HPDE6-E6E7 (cell line): ENCODE results near the gene LANCL3.
"Not testable (repeated sequence)": the region's sequence is repeated elsewhere in the genome, so short reads cannot be mapped to it uniquely, and the experiment has no call there.

ENCODE experiments used
- DNase-seq: peaks from one replicate; pipeline ENCODE4 v3.0.0; 2011; ENCODE audit warnings: missing footprints; ENCODE audit errors: extremely low spot score

The LANCL3 gene

DNA sequence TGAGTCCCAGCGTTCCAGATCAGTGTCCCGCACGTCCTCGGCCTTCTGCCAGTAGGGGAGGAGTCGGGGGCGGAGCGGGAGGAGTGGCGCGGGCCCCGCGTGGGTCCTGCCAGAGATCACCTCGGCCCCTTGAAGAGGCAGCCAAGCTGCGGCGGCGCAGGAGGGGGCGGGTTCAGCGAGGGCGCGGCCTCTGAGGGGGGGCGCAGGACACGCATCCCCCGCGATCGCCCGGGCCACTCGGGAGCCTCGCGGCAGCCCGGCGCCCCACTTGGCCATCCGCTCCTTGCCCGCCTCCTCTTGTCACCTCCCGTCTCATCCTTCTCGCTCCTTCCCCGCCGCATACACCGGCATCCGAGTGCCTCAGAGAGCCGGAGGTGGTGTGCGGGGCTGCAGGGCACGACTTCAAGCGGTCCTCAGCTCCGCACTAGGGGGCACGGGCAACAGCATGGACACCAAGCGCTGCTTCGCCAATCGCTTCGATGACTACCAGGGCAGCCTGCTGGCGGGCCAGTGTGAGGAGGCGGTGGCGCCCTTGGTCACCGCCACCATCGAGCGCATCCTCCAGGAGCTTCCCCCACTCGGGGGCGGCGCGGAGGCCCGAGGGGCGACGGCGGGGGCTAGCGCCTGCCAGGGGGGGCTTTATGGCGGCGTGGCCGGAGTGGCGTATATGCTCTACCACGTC, at the start of gene LANCL3:
Gene LANCL3 (plus strand): TSS at position 236 of the 682 bp plus-strand sequence. CDS start 210 bp downstream, at position 446.
- DNase-seq: not testable (repeated sequence)

DNA sequence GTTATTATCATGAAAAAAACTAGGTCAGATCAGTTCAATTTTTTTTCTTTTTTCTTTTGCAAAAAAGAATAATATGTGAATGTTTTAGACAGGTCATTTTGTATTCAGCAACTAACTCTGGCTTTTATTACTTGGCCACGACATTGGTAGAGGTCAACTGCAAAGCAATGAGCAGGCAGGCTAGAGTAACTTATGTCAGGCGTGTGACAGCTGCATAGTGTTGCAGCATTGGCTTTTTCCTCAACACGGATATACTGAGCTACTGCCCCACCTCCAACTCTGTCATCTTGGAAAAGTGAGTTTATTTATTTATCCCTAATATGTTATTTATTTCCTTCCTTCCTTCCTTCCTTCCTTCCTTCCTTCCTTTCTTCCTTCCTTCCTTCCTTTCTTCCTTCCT, 47.8 kb upstream of the LANCL3 start:
- DNase-seq: not testable (repeated sequence)

- no peak for DNase-seq
These were observed 29.5 kb upstream of the LANCL3 start for GRCh38 chrX:37541991-37542390.

- DNase-seq: no peak
These were observed 28.7 kb upstream of the LANCL3 start for GRCh38 chrX:37542791-37543190.

DNA sequence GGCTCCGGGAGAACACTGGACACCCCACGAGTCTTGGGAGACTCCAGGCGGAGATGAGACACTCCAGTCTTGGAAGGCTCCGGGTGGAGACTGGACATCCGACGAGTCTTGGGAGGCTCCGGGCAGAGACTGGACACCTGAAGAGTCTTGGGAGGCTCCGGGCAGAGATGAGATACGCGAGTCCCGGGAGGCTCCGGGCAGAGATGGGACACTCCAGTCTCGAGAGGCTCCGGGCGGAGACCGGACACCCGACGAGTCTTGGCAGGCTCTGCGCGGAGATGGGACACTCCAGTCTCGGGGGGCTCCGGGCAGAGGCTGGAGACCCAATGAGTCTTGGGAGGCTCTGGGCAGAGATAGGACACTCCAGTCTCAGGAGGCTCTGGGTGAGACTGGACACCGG, 28.1 kb upstream of the LANCL3 start:
- no peak for DNase-seq

- DNase-seq: not testable (repeated sequence)
These were observed 26.9 kb upstream of the LANCL3 start for GRCh38 chrX:37544531-37544930.

DNA sequence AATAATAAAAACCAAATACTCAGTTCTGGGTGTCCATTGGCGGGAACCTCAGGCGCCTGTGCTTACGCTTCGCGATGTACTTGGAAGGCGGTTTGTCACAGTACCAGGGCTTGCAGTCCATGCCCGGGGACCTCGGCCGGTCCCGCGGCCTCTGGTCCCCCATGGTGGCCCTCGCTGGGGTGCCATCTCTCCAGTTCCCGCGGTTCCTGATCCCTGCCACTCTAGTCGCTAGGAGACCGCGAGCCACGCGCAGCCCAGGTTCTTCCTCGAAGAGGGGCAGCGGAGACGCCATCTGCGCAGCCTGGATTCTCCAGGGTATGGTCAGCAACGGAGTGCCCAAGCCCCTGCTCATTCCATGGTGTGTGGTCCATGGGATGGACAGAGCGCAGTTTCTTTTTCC, 26.4 kb upstream of the LANCL3 start:
- DNase-seq: no peak

DNA sequence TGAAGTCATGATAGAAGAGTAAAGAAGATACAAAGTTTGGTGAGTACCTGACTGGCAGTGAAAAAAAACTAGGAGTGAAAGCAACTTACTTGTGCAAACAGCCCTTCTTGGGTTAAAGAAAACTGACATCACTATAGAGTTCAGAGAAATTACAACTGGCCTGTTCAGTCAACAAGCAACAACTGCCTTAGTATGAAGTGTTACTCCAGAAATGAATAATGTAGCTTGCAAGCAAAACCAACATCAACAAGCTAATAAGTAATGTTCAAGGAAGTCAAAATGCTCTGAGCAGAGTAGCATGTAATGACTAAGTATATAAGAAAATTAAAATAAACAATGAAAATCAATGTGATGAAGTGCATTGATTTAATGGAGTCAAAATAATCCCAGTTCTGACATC, 21.8 kb upstream of the LANCL3 start:
- not testable (repeated sequence) for DNase-seq

DNA sequence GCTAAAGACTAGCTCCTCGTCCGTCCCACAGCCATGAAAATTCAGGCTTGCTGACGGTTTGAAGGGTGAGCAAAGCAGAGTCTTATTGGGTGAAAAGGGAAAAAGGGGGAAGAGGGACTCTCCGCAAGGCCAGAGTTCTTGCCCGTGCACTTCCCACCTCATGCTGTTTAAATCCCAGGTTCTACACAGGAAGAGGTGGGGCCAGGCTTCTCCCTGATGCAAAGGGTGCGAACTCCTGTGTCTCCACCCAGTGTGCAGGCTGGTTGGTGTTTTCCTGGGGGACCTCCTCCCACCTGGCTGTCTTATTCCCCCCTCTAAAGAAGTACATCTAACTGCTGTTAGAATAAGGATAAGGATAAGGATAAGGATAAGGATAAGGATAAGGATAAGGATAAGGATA, 18.0 kb upstream of the LANCL3 start:
- DNase-seq: no peak

DNA sequence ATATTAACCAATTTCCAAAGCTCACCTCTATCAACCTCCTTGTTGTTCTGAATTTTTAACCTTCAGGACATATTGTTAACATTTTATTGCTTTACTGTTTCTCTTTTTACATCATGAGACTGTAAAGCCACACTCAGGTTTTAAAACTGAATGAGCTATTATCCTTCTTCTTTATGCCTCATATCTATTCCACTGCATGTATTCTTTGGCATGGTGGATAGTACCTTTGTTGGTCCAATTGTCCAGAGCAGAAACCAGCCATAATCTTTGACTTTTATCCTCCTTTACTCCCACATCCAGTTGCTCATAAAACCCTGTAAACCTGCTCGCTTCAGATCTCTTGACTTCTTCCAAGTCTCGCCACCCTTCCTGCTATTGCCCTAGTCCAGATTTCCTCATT, 6.2 kb upstream of the LANCL3 start:
- not testable (repeated sequence) for DNase-seq

DNA sequence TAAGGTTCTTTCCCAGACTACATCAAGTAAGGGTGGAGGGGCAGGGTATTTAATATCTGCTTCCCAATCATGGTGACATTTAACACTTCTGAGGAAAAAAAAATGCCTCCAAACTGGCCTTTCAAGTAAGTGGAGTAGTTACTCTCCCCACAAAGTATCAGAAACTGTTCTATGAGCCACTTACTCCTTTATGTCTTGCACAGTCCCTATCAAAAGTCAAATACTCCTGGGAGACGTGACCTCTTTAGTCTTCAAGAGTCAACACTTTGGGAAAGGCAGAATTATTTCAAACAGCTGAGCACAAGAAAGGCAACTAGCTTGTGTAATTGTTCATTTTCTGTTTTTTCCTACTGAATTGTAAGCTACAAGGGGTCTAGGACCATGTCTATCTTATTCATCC, 1.1 kb upstream of the LANCL3 start:
- DNase-seq: not testable (repeated sequence)

GRCh38 chrX:37572108-37572587, 687 bp downstream of the LANCL3 start:
- DNase-seq: peak; percentile 2

DNA sequence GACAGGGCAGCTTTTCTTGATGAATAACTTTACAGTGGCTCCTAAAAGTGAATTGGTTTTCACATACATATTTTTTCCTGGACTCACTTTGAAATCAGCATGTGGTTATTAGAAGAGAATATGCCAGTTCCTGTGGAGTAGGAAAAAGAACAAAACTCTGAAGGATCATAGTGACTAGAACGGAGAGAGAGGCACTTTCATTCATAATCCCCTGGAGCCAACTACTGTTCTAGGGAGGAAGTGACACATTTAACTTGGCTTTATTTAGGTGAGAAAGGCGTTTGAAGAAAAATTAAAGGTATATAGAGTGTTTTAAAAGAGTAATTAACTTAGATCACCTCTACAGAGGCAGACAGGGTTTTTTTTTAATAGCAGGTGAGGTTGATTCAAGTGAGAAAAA, 1.7 kb downstream of the LANCL3 start:
- DNase-seq: not testable (repeated sequence)

- DNase-seq: no peak
These were observed 6.6 kb downstream of the LANCL3 start for GRCh38 chrX:37578045-37578444.

DNA sequence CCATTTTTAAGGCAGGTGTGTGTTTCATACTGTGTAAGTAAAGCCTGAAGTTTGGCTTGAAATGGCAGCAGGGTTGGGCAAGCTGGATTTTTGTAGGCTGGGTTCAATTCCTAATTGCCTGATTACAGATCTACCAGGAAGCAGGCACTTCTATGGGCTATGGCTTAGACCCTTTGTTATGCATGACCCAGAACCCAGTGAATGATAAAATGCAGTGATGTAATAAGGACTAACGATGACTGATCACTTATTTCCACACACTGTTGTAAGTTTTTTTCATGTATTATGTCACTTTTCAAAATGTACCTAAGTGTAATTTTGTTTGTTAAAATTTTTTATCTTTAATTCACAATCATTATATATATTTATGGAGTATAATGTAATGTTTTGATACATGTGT, 8.6 kb downstream of the LANCL3 start:
- peak; percentile 5 for DNase-seq

- DNase-seq: not testable (repeated sequence)
These were observed 15.9 kb downstream of the LANCL3 start for GRCh38 chrX:37587337-37587736.

DNA sequence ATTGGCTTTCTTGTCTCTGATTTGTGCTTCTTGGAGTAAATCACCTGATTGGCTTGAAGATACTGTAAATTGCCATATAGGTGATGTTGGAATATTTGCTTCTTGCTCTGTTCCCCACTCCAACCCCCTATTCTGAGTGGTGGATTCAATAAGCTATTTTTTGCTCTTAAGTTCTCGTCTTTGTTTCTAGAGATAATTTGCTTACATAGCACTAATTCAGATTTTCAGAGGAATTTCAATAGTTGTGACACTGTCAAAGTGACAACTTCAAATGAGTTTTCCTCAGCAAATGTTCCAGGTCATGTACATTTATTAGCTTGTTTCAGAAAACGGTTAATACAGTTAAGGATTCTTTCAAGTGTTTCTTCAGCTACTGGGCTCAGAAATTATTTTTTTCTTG, 18.6 kb downstream of the LANCL3 start:
- no peak for DNase-seq

DNA sequence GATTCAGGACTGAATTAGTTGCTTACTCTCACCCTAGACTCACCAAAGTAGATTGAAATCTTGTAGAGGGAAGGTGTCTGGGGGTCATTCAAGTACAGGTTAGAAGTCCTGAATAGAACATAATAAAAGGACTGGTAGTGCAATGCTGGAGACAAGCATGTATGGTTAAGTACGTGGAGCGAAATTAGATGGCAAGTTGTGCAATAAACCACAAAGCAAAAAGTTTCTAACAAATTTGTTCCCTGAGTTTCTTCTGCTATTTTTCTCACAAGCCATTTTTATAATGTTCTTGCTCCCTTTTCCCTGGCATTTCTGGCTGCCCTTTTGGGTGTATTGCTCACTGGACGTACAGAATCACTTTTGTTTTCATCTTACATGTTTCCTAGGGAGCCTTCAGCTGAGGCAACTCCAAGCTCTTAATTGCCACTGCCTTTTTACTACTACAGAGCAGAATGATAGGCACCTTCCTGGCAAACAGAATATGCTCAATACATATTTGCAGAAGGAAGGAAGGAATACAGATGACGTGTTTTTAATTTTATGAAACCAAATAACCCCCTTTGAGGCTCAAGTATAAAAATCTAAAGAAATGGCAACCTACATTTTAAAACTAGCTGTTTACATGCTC, 23.4 kb downstream of the LANCL3 start:
- DNase-seq: no peak

DNA sequence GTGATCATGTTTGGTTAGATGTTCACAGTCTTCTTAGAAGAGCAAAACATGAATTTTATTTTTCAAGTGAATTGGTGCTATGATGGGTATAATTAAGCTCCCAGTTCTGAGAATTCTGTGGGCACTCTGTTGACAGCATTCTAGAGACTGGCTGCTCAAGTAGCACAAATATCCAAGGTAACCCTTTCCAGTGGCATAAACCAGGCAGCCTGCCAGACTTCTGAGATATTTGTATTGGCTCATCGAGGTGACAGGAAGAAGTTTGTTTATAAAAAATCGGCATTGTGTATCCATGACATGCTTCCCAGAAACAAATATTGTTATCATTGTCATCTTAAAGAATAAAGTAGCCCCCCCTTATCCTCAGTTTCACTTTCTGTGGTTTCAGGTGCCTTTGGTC, 28.3 kb downstream of the LANCL3 start:
- no peak for DNase-seq

GRCh38 chrX:37603938-37604409, 32.5 kb downstream of the LANCL3 start:
- no peak for DNase-seq

DNA sequence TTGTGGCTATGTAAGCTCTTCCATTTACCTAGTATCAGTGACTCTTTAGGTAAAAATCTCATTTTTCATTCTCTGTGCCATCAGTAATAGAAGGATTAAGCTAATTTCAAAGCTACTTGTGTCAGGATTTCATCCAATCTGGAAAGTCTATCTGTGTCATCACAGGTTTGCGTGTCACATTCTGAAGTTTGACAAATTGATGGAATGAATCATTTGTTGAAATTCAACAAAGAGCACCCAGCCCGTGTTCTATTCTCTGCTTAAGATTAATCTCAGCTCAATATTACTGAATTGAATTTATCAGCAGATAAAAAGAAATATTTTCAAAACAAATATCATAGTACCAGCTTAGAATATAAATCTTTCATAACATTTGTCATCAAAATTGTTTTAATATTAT, 35.8 kb downstream of the LANCL3 start:
- DNase-seq: no peak

GRCh38 chrX:37608156-37608555, 36.7 kb downstream of the LANCL3 start:
- DNase-seq: no peak

- DNase-seq: no peak
These were observed 38.3 kb downstream of the LANCL3 start for GRCh38 chrX:37609727-37610126.
